Kidney epithelial cell (primary cell): Measurements from ENCODE around the gene WFDC1. TPM values are rescaled to one million over a fixed set of nuclear protein-coding genes. Genes with fewer than 3 reads are reported as not detected.

ENCODE experiments used
- DNase-seq: peaks from one replicate; pipeline ENCODE4 v3.0.0-alpha.2; 2010; ENCODE audit warnings: low read depth
- H3K27me3 ChIP-seq: 2 replicates; pipeline ENCODE4 v1.6.0; 2011; ENCODE audit warnings: low read length; ENCODE audit not compliant: control insufficient read depth, insufficient read depth
- H3K36me3 ChIP-seq: 2 replicates; pipeline ENCODE4 v1.5.1; 2011; ENCODE audit warnings: low read length; ENCODE audit not compliant: control insufficient read depth, insufficient read depth
- H3K4me3 ChIP-seq: 2 replicates; pipeline ENCODE4 v1.5.1; 2011; ENCODE audit warnings: low read depth, mild to moderate bottlenecking, control low read depth, low read length
- CTCF ChIP-seq: IDR thresholded peaks from 2 replicates; pipeline ENCODE4 v1.5.1; 2011; ENCODE audit warnings: mild to moderate bottlenecking, moderate library complexity, low read length, control low read depth, inconsistent platforms; ENCODE audit not compliant: insufficient read depth, poor library complexity, severe bottlenecking
- total RNA-seq: library from RNA; depleted of rRNA; stranded (reverse); fragments of >200 nt; gene quantifications from 2 replicates; pipeline ENCODE4 v1.2.3, GENCODE V29; 2015

WFDC1 gene
- total RNA-seq, 1 donor from 2014 or later: 0.29 TPM

GRCh38 chr16:84253173-84253572 lies 41.5 kb upstream of the WFDC1 start:
- Histone ChIP-seq H3K36me3 (no peaks in the 10 kb centered on the region), H3K4me3 (no peak overlapping the region), H3K27me3 (peaks cover 13% of the 10 kb centered on the region)
- no peak for DNase-seq
- TF ChIP-seq CTCF: no peak

GRCh38 chr16:84254062-84254461 lies 40.6 kb upstream of the WFDC1 start:
- TF ChIP-seq CTCF: no peak
- Histone ChIP-seq H3K27me3 (peaks cover 14% of the 10 kb centered on the region), H3K36me3 (no peaks in the 10 kb centered on the region), H3K4me3 (no peak overlapping the region)
- DNase-seq: no peak

GRCh38 chr16:84255050-84255810 lies 39.4 kb upstream of the WFDC1 start:
- H3K4me3 ChIP-seq: no peak overlapping the region
- no peaks in the 10 kb centered on the region for H3K36me3 ChIP-seq
- H3K27me3 ChIP-seq: peaks cover 17% of the 10 kb centered on the region
- no peak for TF ChIP-seq CTCF
- no peak for DNase-seq

- Histone ChIP-seq H3K27me3 (peaks cover 16% of the 10 kb centered on the region), H3K36me3 (no peaks in the 10 kb centered on the region), H3K4me3 (no peak overlapping the region)
- TF ChIP-seq CTCF: no peak
- no peak for DNase-seq
Observed at GRCh38 chr16:84258266-84258665, 36.4 kb upstream of the WFDC1 start.

- no peak for DNase-seq
- H3K4me3 ChIP-seq: no peak overlapping the region
- no peak for TF ChIP-seq CTCF
Observed at GRCh38 chr16:84259691-84260090, 35.0 kb upstream of the WFDC1 start.

More at GRCh38 chr16:84259691-84260090, 35.0 kb upstream of the WFDC1 start:
- no peaks in the 10 kb centered on the region for H3K36me3 ChIP-seq
- peaks cover 16% of the 10 kb centered on the region for H3K27me3 ChIP-seq
